Measurements from ENCODE around the gene PAK1.

DNA sequence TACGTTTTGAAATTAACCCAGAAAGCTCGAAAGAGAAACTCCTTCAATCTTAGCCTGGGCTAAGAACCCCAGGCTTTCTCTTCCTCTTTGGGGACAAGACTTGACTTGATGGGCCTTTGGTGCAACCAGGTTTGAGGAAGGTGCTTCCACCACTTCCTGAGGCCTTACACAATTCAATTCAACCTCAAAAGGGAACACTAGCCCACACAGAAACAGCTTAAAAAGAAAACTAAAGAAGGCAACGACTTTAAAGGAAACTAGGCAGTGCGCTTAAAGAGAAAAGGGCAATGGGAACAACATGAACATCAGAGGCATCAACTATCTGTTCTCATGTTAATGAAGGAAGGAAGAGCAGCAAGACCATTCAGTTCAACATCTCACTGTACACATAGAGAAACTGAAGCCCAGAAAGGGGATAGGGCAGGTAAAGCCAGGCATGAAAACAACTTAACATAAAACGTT, 24.8 kb downstream of the PAK1 start:
- no peak for TF ChIP-seq TOX (CRISPR knock-in tag; IDR thresholded peaks at IDR 0.05; ENCODE audit: borderline replicate concordance)
- no peak for TF ChIP-seq ZFP30 (CRISPR knock-in tag; IDR thresholded peaks at IDR 0.05)
- TF ChIP-seq ZNF70 (CRISPR knock-in tag; IDR thresholded peaks at IDR 0.05) = no peak
- TF ChIP-seq GLIS3 (CRISPR knock-in tag; IDR thresholded peaks at IDR 0.05) = no peak
- TF ChIP-seq, protein P1, sequence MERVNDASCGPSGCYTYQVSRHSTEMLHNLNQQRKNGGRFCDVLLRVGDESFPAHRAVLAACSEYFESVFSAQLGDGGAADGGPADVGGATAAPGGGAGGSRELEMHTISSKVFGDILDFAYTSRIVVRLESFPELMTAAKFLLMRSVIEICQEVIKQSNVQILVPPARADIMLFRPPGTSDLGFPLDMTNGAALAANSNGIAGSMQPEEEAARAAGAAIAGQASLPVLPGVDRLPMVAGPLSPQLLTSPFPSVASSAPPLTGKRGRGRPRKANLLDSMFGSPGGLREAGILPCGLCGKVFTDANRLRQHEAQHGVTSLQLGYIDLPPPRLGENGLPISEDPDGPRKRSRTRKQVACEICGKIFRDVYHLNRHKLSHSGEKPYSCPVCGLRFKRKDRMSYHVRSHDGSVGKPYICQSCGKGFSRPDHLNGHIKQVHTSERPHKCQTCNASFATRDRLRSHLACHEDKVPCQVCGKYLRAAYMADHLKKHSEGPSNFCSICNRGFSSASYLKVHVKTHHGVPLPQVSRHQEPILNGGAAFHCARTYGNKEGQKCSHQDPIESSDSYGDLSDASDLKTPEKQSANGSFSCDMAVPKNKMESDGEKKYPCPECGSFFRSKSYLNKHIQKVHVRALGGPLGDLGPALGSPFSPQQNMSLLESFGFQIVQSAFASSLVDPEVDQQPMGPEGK (CRISPR knock-in tag; IDR thresholded peaks at IDR 0.05; ENCODE audit: borderline replicate concordance) = no peak
- TF ChIP-seq ZNF8 (CRISPR knock-in tag; IDR thresholded peaks at IDR 0.05) = no peak
- TF ChIP-seq ZNF565 (CRISPR knock-in tag; conservative IDR thresholded peaks at IDR 0.05; ENCODE audit: low read depth) = no peak
- TF ChIP-seq, protein P2, sequence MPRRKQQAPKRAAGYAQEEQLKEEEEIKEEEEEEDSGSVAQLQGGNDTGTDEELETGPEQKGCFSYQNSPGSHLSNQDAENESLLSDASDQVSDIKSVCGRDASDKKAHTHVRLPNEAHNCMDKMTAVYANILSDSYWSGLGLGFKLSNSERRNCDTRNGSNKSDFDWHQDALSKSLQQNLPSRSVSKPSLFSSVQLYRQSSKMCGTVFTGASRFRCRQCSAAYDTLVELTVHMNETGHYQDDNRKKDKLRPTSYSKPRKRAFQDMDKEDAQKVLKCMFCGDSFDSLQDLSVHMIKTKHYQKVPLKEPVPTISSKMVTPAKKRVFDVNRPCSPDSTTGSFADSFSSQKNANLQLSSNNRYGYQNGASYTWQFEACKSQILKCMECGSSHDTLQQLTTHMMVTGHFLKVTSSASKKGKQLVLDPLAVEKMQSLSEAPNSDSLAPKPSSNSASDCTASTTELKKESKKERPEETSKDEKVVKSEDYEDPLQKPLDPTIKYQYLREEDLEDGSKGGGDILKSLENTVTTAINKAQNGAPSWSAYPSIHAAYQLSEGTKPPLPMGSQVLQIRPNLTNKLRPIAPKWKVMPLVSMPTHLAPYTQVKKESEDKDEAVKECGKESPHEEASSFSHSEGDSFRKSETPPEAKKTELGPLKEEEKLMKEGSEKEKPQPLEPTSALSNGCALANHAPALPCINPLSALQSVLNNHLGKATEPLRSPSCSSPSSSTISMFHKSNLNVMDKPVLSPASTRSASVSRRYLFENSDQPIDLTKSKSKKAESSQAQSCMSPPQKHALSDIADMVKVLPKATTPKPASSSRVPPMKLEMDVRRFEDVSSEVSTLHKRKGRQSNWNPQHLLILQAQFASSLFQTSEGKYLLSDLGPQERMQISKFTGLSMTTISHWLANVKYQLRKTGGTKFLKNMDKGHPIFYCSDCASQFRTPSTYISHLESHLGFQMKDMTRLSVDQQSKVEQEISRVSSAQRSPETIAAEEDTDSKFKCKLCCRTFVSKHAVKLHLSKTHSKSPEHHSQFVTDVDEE (CRISPR knock-in tag; IDR thresholded peaks at IDR 0.05) = no peak
- TF ChIP-seq, protein P3, sequence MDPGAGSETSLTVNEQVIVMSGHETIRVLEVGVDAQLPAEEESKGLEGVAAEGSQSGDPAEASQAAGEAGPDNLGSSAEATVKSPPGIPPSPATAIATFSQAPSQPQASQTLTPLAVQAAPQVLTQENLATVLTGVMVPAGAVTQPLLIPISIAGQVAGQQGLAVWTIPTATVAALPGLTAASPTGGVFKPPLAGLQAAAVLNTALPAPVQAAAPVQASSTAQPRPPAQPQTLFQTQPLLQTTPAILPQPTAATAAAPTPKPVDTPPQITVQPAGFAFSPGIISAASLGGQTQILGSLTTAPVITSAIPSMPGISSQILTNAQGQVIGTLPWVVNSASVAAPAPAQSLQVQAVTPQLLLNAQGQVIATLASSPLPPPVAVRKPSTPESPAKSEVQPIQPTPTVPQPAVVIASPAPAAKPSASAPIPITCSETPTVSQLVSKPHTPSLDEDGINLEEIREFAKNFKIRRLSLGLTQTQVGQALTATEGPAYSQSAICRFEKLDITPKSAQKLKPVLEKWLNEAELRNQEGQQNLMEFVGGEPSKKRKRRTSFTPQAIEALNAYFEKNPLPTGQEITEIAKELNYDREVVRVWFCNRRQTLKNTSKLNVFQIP (CRISPR knock-in tag; IDR thresholded peaks at IDR 0.05; ENCODE audit: borderline replicate concordance, low read depth) = no peak
- no peak for TF ChIP-seq OSR1 (CRISPR knock-in tag; IDR thresholded peaks at IDR 0.05)
- TF ChIP-seq, protein P4, sequence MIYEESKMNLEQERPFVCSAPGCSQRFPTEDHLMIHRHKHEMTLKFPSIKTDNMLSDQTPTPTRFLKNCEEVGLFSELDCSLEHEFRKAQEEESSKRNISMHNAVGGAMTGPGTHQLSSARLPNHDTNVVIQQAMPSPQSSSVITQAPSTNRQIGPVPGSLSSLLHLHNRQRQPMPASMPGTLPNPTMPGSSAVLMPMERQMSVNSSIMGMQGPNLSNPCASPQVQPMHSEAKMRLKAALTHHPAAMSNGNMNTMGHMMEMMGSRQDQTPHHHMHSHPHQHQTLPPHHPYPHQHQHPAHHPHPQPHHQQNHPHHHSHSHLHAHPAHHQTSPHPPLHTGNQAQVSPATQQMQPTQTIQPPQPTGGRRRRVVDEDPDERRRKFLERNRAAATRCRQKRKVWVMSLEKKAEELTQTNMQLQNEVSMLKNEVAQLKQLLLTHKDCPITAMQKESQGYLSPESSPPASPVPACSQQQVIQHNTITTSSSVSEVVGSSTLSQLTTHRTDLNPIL (CRISPR knock-in tag; IDR thresholded peaks at IDR 0.05; ENCODE audit: low read depth) = no peak
- TF ChIP-seq RARB (CRISPR knock-in tag; IDR thresholded peaks at IDR 0.05) = no peak
- no peak for TF ChIP-seq ARNTL (CRISPR knock-in tag; IDR thresholded peaks at IDR 0.05; ENCODE audit: borderline replicate concordance, low read depth)

Data from SK-N-SH treated with all-trans-retinoic acid at 6 μM for 48 hours (cell line).